AG09309 (cell line): ENCODE measurements around the gene FBN3.
"Not testable (repeated sequence)": the region's sequence is repeated elsewhere in the genome, so short reads cannot be mapped to it uniquely, and the experiment has no call there.

Experiments
- DNase-seq: peaks from one replicate; pipeline ENCODE4 v3.0.0-alpha.2; 2010; ENCODE audit warnings: low read depth
- H3K4me3 ChIP-seq: 2 replicates; pipeline ENCODE4 v1.5.1; 2011; ENCODE audit warnings: mild to moderate bottlenecking, low read depth, low read length, moderate library complexity; ENCODE audit not compliant: control insufficient read depth
- TF ChIP-seq, protein P1 (sequence below): IDR thresholded peaks from 2 replicates; pipeline ENCODE4 v1.5.1; 2011; ENCODE audit warnings: mild to moderate bottlenecking, low read depth, low read length, inconsistent platforms; ENCODE audit not compliant: insufficient read depth, control insufficient read depth; ENCODE audit errors: missing control alignments

Gene FBN3

DNA sequence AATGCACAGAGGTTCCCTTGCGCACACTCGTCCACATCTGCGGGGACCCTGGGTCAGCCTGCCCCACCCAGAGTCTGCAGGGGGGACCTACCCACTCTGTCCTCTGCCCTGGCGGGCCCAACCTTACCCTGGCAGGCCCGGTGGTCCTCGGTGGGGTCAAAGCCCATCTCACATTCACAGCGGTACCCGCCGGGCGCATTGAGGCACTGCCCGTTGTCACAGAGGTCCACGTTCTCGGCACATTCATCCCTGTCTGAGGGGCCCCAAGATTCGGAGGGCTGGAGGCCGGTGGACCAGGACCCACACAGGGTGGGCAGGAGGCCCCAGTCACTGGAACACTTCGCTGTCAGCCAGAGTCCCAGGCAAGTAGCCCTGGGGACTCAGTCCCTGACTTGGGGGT lies 38.5 kb downstream of the FBN3 start:
- H3K4me3 ChIP-seq: no peak overlapping the region
- TF ChIP-seq, protein P1, sequence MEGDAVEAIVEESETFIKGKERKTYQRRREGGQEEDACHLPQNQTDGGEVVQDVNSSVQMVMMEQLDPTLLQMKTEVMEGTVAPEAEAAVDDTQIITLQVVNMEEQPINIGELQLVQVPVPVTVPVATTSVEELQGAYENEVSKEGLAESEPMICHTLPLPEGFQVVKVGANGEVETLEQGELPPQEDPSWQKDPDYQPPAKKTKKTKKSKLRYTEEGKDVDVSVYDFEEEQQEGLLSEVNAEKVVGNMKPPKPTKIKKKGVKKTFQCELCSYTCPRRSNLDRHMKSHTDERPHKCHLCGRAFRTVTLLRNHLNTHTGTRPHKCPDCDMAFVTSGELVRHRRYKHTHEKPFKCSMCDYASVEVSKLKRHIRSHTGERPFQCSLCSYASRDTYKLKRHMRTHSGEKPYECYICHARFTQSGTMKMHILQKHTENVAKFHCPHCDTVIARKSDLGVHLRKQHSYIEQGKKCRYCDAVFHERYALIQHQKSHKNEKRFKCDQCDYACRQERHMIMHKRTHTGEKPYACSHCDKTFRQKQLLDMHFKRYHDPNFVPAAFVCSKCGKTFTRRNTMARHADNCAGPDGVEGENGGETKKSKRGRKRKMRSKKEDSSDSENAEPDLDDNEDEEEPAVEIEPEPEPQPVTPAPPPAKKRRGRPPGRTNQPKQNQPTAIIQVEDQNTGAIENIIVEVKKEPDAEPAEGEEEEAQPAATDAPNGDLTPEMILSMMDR: no peak
- DNase-seq: no peak

DNA sequence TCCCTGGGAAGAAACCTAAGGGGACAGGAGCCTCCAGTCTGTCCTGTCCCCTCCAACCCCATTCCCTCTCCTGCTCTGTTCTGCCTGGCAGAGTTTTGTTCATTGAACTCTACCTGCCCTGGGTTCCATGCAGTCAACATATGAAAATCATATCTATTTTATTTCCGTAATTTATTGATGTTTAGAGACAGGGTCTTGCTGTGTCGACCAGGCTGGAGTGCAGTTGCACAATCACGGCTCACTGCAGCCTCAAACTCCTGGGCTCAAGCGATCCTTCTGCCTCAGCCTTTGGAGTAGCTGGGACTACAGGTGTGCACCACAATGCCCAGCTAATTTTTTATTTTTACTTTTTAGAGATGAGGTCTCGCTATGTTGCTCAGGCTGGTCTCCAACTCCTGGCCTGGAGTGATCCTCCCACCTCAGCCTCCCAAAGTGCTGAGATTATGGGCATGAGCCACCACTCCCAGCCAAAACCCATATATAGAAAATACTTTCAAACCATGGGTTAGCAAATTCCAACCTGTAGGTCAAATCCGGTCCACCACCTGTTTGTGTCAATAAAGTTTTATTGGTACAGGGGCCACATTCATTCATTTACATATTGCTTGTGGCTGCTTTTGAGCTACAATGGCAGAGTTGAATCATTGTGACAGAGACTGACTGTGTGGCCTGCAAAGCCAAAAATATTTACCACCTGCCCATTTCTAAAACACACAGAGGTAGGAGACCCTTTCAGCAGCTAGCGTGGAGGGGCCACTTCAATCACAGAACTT lies 39.3 kb downstream of the FBN3 start:
- TF ChIP-seq, protein P1: no peak
- no peak overlapping the region for H3K4me3 ChIP-seq
- DNase-seq: no peak

DNA sequence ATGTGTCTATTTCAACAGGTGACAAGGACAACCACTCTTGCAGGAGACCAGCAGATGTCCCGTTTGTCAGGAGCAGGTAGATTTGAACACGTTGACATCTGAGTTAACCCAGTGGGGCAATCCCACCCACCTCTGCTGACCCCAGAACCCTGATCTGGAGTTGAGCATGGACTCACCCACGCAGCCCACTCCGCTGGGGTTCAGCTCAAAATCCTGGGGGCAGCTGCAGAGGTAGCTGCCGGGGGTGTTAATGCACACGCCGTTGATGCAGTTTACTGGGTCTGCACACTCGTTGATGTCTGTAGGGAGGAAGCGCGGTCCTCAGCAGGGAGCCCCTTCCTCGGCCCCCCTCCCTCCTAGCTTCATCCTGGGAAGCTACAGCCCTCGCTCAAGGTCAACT lies 39.9 kb downstream of the FBN3 start:
- DNase-seq: no peak
- H3K4me3 ChIP-seq: no peak overlapping the region
- TF ChIP-seq, protein P1: no peak

DNA sequence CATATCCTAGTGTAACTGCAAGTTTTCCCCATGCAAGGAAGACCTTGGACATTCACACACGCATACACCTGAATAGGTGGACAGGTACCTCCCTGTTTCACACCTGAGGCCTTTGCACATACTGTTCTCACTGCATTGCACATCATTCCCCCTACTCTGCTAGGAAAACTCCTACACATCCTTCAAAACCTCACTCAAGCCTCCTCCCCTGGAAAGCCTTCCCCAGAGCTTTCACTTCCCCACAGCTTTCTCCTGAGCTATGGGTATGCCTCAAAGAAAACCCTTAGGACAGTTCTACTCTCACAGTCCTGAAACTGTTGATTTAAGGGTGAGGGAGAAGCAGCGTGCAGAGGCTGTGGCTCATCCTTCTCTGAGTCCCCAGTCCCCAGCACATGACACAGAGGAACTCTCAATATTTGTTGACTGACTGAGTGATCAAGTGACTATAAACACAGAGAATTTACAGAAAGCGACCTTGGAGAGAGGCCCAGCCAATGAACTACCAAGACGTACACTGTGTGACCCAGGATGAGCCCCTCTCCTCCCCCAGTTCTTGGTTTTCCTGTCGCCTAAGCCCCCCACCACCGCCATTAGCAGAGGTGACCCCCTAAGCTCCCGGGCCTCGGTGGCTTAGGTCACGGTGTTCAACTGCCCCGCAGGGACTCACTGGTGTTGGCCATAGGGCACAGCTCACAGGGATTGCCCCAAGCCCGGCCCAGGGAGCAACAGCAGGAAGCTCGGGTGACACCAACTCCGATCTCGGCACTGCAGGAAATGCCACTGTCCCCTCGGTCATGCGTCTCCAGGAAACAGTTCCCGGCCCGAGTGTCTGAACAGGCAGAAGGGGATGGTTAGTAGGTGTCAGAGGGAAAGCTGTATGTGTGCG lies 40.6 kb downstream of the FBN3 start:
- H3K4me3 ChIP-seq: no peak overlapping the region
- DNase-seq: no peak
- TF ChIP-seq, protein P1: no peak

DNA sequence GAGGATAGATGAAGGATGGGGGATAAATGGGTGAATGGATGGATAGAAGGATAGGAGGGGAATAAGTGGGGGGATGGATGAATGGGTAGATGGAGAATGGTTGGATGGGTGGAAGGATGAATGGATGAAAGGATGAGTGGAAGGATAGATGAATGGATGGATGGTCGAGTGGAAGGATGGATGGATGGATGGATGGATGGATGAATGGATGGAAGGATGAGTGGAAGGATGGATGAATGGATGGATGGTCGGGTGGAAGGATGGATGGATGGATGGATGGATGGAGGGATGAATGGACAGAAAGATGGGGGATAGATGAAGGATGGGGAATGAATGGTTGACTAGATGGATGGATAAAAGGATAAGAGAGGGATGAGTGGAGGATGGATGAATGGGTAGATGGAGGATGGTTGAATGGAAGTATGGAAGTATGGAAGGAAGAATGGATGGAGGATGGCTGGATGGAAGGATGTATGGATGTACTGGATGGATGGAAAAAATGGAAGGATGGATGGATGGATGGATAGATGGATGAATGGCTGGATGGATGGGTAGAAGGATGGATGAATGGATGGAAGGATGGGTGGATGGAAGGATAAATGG lies 42.0 kb downstream of the FBN3 start:
- H3K4me3 ChIP-seq: no peak overlapping the region
- TF ChIP-seq, protein P1: no peak
- DNase-seq: no peak

DNA sequence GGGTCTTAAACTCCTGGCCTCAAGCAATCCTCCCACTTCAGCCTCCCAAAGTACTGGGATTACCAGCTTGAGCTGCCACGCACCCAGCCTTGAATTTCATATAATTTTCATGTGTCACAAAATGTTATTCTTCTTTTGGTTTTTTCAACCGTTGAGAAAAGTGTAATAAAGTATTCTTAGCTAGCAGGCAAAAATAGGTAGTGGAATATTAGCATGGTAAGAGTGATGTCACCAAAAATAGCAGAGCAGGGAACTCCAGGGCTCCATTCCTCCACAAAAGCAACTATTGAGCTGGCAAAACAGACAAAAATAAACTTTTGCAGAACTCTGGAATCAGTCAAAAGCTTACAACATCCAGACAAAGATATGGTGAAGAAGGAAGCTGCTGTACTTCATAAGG lies 43.9 kb downstream of the FBN3 start:
- no peak for DNase-seq
- TF ChIP-seq, protein P1: no peak
- no peak overlapping the region for H3K4me3 ChIP-seq

DNA sequence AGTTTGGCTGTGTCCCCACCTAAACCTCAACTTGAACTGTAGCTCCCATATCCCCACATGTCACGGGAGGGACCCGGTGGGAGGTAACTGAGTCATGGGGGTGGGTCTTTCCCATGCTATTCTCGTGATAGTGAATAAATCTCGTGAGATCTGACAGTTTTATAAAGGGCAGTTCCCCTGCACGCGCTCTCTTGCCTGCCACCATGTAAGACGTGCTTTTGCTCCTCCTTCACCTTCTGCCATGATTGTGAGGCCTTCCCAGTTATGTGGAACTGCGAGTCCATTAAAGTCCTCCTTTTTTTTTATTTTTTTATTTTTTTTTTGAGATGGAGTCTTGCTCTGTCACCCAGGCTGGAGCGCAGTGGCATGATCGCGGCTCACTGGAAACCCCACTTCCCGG lies 47.5 kb downstream of the FBN3 start:
- DNase-seq, H3K4me3 ChIP-seq: not testable (repeated sequence)
